ENCODE measurements around the gene NCS1.

Gene NCS1

GRCh38 chr9:130262061-130262745 is 90.0 kb downstream of the NCS1 start:
- Mint-ChIP-seq H3K9me3 (peaks cover 2% of the 10 kb centered on the region), H3K4me1 (peaks cover 25% of the 10 kb centered on the region), H3K27ac (no peak overlapping the region), H3K36me3 (ENCODE audit: low read depth) (no peaks in the 10 kb centered on the region), H3K4me3 (peak overlapping the region in 1 of 3 experiments; percentile 7), H3K27me3 (ENCODE audit: low read depth) (peaks cover 76% of the 10 kb centered on the region)
- TF ChIP-seq CTCF (IDR thresholded peaks at IDR 0.05; ENCODE audit: unreplicated experiment in 3 of 3) = no peak

GRCh38 chr9:130262771-130263170 is 90.6 kb downstream of the NCS1 start:
- no peak overlapping the region for H3K27ac Mint-ChIP-seq
- H3K9me3 Mint-ChIP-seq = peaks cover 2% of the 10 kb centered on the region
- H3K27me3 Mint-ChIP-seq (ENCODE audit: low read depth) = peaks cover 77% of the 10 kb centered on the region
- H3K4me3 Mint-ChIP-seq = peak overlapping the region in 1 of 3 experiments; percentile 7
- peaks cover 25% of the 10 kb centered on the region for H3K4me1 Mint-ChIP-seq
- no peaks in the 10 kb centered on the region for H3K36me3 Mint-ChIP-seq (ENCODE audit: low read depth)
- no peak for TF ChIP-seq CTCF (IDR thresholded peaks at IDR 0.05; ENCODE audit: unreplicated experiment in 3 of 3)

- H3K27ac Mint-ChIP-seq = no peak overlapping the region
- H3K36me3 Mint-ChIP-seq (ENCODE audit: low read depth) = no peaks in the 10 kb centered on the region
- H3K4me3 Mint-ChIP-seq = no peak overlapping the region
- peaks cover 2% of the 10 kb centered on the region for H3K9me3 Mint-ChIP-seq
- peaks cover 88% of the 10 kb centered on the region for H3K27me3 Mint-ChIP-seq (ENCODE audit: low read depth)
- no peak for TF ChIP-seq CTCF (IDR thresholded peaks at IDR 0.05; ENCODE audit: unreplicated experiment in 3 of 3)
- H3K4me1 Mint-ChIP-seq = peaks cover 31% of the 10 kb centered on the region
Measured at GRCh38 chr9:130263601-130264413, 91.6 kb downstream of the NCS1 start.

GRCh38 chr9:130264414-130265350 is 92.5 kb downstream of the NCS1 start:
- peaks cover 31% of the 10 kb centered on the region for H3K4me1 Mint-ChIP-seq
- no peak for TF ChIP-seq CTCF (IDR thresholded peaks at IDR 0.05; ENCODE audit: unreplicated experiment in 3 of 3)
- H3K27me3 Mint-ChIP-seq (ENCODE audit: low read depth) = peaks cover 93% of the 10 kb centered on the region
- no peaks in the 10 kb centered on the region for H3K36me3 Mint-ChIP-seq (ENCODE audit: low read depth)
- no peaks in the 10 kb centered on the region for H3K9me3 Mint-ChIP-seq
- peak overlapping the region; percentile 22 to 53 (median 46) for H3K4me3 Mint-ChIP-seq
- no peak overlapping the region for H3K27ac Mint-ChIP-seq

- no peak within 1 kb of the TSS for H3K27ac Mint-ChIP-seq
- peaks cover 94% of the 10 kb centered on the region for H3K27me3 Mint-ChIP-seq (ENCODE audit: low read depth)
- H3K9me3 Mint-ChIP-seq = no peaks in the 10 kb centered on the region
- peak within 1 kb of the TSS; percentile 71 to 81 (median 76) for H3K4me3 Mint-ChIP-seq
- H3K36me3 Mint-ChIP-seq (ENCODE audit: low read depth) = no peaks in the 10 kb centered on the region
- peaks cover 26% of the 10 kb centered on the region for H3K4me1 Mint-ChIP-seq
- TF ChIP-seq CTCF (IDR thresholded peaks at IDR 0.05; ENCODE audit: unreplicated experiment in 3 of 3) = no peak
Measured at GRCh38 chr9:130265431-130266235, 93.4 kb downstream of the NCS1 start, which contains the start of gene HMCN2. HMCN2 (plus strand) TSS chr9:130265760; CDS start chr9:130265879, 119 bp downstream.
